ENCODE measurements around the gene ACO2. TPM values are rescaled to one million over a fixed set of nuclear protein-coding genes. Genes with fewer than 3 reads are reported as not detected.
A peak's percentile ranks its signal among the peaks of the same experiment; 100 is the strongest.

The ACO2 gene
- total and polyA plus RNA-seq, 11 donors: 375 to 1,146 (median 739) TPM

DNA sequence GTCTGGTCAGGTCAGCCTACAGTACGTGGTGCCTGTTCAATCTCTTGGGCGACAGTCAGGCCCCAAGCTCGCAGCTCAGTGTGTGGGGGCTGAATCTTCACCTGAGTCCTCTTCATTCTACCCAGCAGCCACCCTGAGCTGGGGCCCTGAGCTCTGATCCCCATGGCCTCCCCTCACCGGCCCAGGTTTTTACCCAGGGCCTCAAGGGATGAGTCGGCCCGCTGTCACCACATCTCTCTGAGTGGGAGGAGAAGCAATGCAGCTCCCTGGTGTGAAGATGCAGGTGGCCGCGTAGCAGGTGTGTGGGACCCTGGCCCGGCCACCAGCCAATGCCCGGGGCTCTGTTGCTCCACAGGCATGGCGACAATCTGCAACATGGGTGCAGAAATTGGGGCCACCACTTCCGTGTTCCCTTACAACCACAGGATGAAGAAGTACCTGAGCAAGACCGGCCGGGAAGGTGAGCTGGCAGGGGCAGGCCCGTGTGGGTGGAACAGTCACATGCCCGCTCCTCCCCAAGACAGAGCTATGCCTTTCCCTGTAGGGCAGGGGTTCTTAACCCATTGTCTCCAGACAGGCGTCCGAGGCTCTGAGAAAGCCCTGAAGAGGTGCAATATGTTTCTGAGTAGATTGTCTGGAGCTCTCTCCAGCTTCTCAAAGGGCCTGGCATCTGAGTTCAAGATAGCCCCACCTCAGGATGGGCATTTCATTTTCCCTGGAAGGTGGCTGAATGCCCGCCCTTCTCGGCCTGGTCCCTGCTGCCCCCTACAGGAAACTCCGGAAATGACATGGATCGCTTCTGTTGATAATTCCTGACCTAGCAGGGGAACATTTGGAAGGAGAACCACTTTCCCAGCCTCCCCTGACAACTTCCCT, 48.5 kb downstream of the ACO2 start:
- Histone ChIP-seq H3K9me3 (no peaks in the 10 kb centered on the region), H3K36me3 (peaks cover 0 to 97% (median 82%) of the 10 kb centered on the region in 9 donors), H3K27me3 (no peaks in the 10 kb centered on the region), H3K27ac (peak overlapping the region in 9 of 12 donors; percentile 16 to 89 (median 54)), H3K4me1 (peaks cover 0 to 48% (median 18%) of the 10 kb centered on the region in 12 donors), H3K4me3 (no peak overlapping the region)
- ATAC-seq: peak in 3 of 4 donors; percentile 37 to 40 (median 38)
- peak in 3 of 5 donors; percentile 63 to 74 (median 70) for DNase-seq
- no peak for TF ChIP-seq POLR2A (IDR thresholded peaks at IDR 0.05)
- TF ChIP-seq, protein P1, sequence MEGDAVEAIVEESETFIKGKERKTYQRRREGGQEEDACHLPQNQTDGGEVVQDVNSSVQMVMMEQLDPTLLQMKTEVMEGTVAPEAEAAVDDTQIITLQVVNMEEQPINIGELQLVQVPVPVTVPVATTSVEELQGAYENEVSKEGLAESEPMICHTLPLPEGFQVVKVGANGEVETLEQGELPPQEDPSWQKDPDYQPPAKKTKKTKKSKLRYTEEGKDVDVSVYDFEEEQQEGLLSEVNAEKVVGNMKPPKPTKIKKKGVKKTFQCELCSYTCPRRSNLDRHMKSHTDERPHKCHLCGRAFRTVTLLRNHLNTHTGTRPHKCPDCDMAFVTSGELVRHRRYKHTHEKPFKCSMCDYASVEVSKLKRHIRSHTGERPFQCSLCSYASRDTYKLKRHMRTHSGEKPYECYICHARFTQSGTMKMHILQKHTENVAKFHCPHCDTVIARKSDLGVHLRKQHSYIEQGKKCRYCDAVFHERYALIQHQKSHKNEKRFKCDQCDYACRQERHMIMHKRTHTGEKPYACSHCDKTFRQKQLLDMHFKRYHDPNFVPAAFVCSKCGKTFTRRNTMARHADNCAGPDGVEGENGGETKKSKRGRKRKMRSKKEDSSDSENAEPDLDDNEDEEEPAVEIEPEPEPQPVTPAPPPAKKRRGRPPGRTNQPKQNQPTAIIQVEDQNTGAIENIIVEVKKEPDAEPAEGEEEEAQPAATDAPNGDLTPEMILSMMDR (IDR thresholded peaks at IDR 0.05): peak; percentile 81 to 93 (median 88)
- WGBS, 4 donors: 46 to 56% (median 53%) methylated on average over 16 to 22 of the region's 22 CpGs
- intact Hi-C loops (cut with DNase I): loop anchor here in 9 of 10 donors (1.0 to 5.0 kb wide), 5 partner anchors 40 to 115 kb away; no protein-coding TSS in a partner anchor

DNA sequence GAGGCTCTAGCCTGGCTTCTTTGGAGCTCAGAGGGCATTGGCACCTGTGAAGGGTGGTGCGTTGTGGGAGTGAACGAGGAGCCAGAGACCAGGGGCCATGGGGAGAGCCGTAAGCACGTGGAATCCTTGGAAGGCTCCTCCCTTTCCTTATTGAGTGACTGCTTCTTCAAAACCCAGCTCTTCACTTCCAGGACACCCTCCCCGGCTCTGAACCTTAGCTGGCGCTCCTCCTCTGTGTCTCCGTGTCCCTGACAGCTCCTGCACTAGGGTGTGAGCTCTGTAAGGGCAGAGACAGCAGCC, 49.1 kb downstream of the ACO2 start:
- DNase-seq (no peak), ATAC-seq (no peak)
- Histone ChIP-seq H3K27ac (peak overlapping the region in 9 of 12 donors; percentile 16 to 89 (median 54)), H3K4me1 (peaks cover 0 to 48% (median 19%) of the 10 kb centered on the region in 12 donors), H3K4me3 (no peak overlapping the region), H3K36me3 (peaks cover 0 to 97% (median 79%) of the 10 kb centered on the region in 9 donors), H3K27me3 (no peaks in the 10 kb centered on the region), H3K9me3 (no peaks in the 10 kb centered on the region)
- TF ChIP-seq, protein P1 (IDR thresholded peaks at IDR 0.05): peak in 1 of 12 donors; percentile 4
- TF ChIP-seq POLR2A (IDR thresholded peaks at IDR 0.05): no peak
- intact Hi-C loops (cut with DNase I): loop anchor here in 8 of 10 donors (5.0 kb wide), 3 partner anchors 41 to 116 kb away; no protein-coding TSS in a partner anchor
- 56 to 67% (median 61%) methylated on average over 7 of the region's 7 CpGs for WGBS, 4 donors

- 47 to 63% (median 60%) methylated on average over 3 of the region's 3 CpGs for WGBS, 4 donors
- H3K27me3 ChIP-seq: no peaks in the 10 kb centered on the region
- DNase-seq (no peak), ATAC-seq (peak in 2 of 4 donors; percentile 5 to 19)
- no peak overlapping the region for H3K4me3 ChIP-seq
- intact Hi-C loops (cut with DNase I): loop anchor here in 2 of 10 donors (5.0 to 10.0 kb wide), 2 partner anchors 39 to 496 kb away; no protein-coding TSS in a partner anchor
- no peaks in the 10 kb centered on the region for H3K9me3 ChIP-seq
- H3K36me3 ChIP-seq: peaks cover 0 to 96% (median 73%) of the 10 kb centered on the region in 9 donors
- TF ChIP-seq, protein P1 (IDR thresholded peaks at IDR 0.05): no peak
- TF ChIP-seq POLR2A (IDR thresholded peaks at IDR 0.05): no peak
- peaks cover 7 to 63% (median 46%) of the 10 kb centered on the region in 12 donors for H3K4me1 ChIP-seq
- peak overlapping the region in 7 of 12 donors; percentile 7 to 93 (median 49) for H3K27ac ChIP-seq
Measured at GRCh38 chr22:41521126-41521525, 52.2 kb downstream of the ACO2 start.

DNA sequence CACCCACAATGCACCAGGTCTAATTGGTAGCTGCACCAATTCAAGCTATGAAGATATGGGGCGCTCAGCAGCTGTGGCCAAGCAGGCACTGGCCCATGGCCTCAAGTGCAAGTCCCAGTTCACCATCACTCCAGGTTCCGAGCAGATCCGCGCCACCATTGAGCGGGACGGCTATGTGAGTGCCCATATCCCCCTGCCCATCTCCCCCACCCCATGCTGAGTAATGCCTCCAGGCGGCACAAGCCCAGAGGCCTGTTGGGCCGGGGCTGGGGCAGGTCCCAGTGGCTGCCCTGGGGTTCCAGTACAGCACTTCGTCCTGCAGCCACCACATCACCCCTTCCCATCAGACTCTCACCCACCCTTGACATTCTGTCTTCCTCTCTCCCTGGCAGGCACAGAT, 53.9 kb downstream of the ACO2 start:
- no peak for ATAC-seq
- no peaks in the 10 kb centered on the region for H3K9me3 ChIP-seq
- peaks cover 3 to 96% (median 75%) of the 10 kb centered on the region in 9 donors for H3K36me3 ChIP-seq
- intact Hi-C loops (cut with DNase I): loop anchor here in 2 of 10 donors (5.0 to 10.0 kb wide), 2 partner anchors 41 to 498 kb away; no protein-coding TSS in a partner anchor
- peak overlapping the region in 11 of 12 donors; percentile 69 to 93 (median 89) for H3K27ac ChIP-seq
- H3K27me3 ChIP-seq: no peaks in the 10 kb centered on the region
- 84 to 93% (median 89%) methylated on average over 6 to 9 of the region's 9 CpGs for WGBS, 4 donors
- DNase-seq: no peak
- H3K4me3 ChIP-seq: no peak overlapping the region
- peaks cover 7 to 65% (median 46%) of the 10 kb centered on the region in 12 donors for H3K4me1 ChIP-seq
- TF ChIP-seq POLR2A (IDR thresholded peaks at IDR 0.05): no peak
- TF ChIP-seq, protein P1 (IDR thresholded peaks at IDR 0.05): no peak
